ENCODE data around the gene UGT2B15.

- TF ChIP-seq CTCF (IDR thresholded peaks at IDR 0.05): no peak
- TF ChIP-seq POLR2A (IDR thresholded peaks at IDR 0.05): no peak
These were observed 11.8 kb downstream of the UGT2B15 start for GRCh38 chr4:68658672-68659071.
